Tibial nerve (tissue), 3 donors: ENCODE results near the gene ERBB3.

Experiments
- CTCF ChIP-seq, 5 experiments: fragments of 200-600 bp in 3 of 5; fragments of 450-650 bp in 2 of 5; sonication (generic) in 3 of 5; IDR thresholded peaks; one replicate each; pipeline ENCODE4 v1.5.1; 2016 to 2019; ENCODE audit warnings: antibody characterized with exemption in 5 of 5, mild to moderate bottlenecking in 3 of 5, moderate library complexity in 2 of 5
- POLR2A ChIP-seq, 2 donors: fragments of 450-650 bp; IDR thresholded peaks; one replicate each; pipeline ENCODE4 v1.6.1; 2017; ENCODE audit warnings: antibody characterized with exemption in 2 of 2, mild to moderate bottlenecking in 2 of 2, moderate library complexity in 2 of 2

- TF ChIP-seq POLR2A (IDR thresholded peaks at IDR 0.05) (no peak), CTCF (IDR thresholded peaks at IDR 0.05) (no peak)
Observed at GRCh38 chr12:56082967-56083366, 3.0 kb downstream of the ERBB3 start.
